Spleen (tissue), 11 donors: ENCODE measurements around the gene RAVER2. TPM values are rescaled to one million over a fixed set of nuclear protein-coding genes. Genes with fewer than 3 reads are reported as not detected.
A peak's percentile ranks its signal among the peaks of the same experiment; 100 is the strongest.

ENCODE experiments used
- DNase-seq: peaks from one replicate; pipeline ENCODE4 v3.0.0-alpha.2; 2020
- H3K27ac ChIP-seq, 8 donors: fragments of 200-600 bp; sonication (generic) in 7 of 8; 1 replicate in 4 of 8; 2 replicates in 4 of 8; pipeline versions ENCODE4 v1.5.0 to v1.8.0; 2016 to 2021; ENCODE audit warnings: inconsistent platforms in 4 of 8, mild to moderate bottlenecking in 4 of 8, moderate library complexity in 1 of 8
- H3K27me3 ChIP-seq, 7 donors: fragments of 200-600 bp; sonication (generic) in 6 of 7; replicated peaks in 1 of 7; 1 replicate in 4 of 7; 2 replicates in 3 of 7; pipeline versions ENCODE4 v1.5.0 to v1.8.0; 2016 to 2021; ENCODE audit warnings: inconsistent platforms in 3 of 7, mild to moderate bottlenecking in 1 of 7
- H3K36me3 ChIP-seq, 6 donors: fragments of 200-600 bp; sonication (generic) in 5 of 6; 1 replicate in 4 of 6; 2 replicates in 2 of 6; pipeline versions ENCODE4 v1.5.0 to v1.8.0; 2016 to 2021; ENCODE audit warnings: inconsistent platforms in 2 of 6
- H3K4me1 ChIP-seq, 6 donors: fragments of 200-600 bp; sonication (generic) in 5 of 6; 1 replicate in 3 of 6; 2 replicates in 3 of 6; pipeline versions ENCODE4 v1.5.0 to v1.8.0; 2016 to 2021; ENCODE audit warnings: inconsistent platforms in 3 of 6
- H3K4me3 ChIP-seq, 8 donors: fragments of 200-600 bp; sonication (generic) in 7 of 8; 1 replicate in 4 of 8; 2 replicates in 4 of 8; pipeline versions ENCODE4 v1.5.0 to v1.8.0; 2016 to 2021; ENCODE audit warnings: inconsistent platforms in 4 of 8, mild to moderate bottlenecking in 4 of 8, moderate library complexity in 2 of 8
- H3K9me3 ChIP-seq, 8 donors: fragments of 200-600 bp; sonication (generic) in 7 of 8; 1 replicate in 4 of 8; 2 replicates in 4 of 8; pipeline versions ENCODE4 v1.5.0 to v1.8.0; 2016 to 2021; ENCODE audit warnings: inconsistent platforms in 4 of 8
- POLR2A ChIP-seq, 3 donors: fragments of 450-650 bp; IDR thresholded peaks; one replicate each; pipeline ENCODE4 v1.5.1; 2017; ENCODE audit warnings: antibody characterized with exemption in 3 of 3, mild to moderate bottlenecking in 1 of 3
- POLR2AphosphoS5 ChIP-seq, 3 donors: sonication (generic); formaldehyde crosslinking; IDR thresholded peaks; one replicate each; pipeline ENCODE4 v1.5.1; 2017; ENCODE audit warnings: antibody characterized with exemption in 3 of 3
- WGBS, 5 donors: extraction: QIAGEN DNeasy Blood & Tissue Kit in 3 of 5; methylation state at CpG; one replicate each; pipeline versions ENCODE4 v1.1.5 to v1.1.7; 2013 to 2018; 5-methylcytosine and 5-hydroxymethylcytosine counted together
- intact Hi-C: fragments of 100-400 bp; cut with DNase I; formaldehyde crosslinking; loops from one replicate; pipeline ENCODE4 v1.15.0; 2023; ENCODE audit warnings: low total_unique reads
- polyA plus RNA-seq, 3 donors: library from polyadenylated mRNA; stranded (reverse); fragments of 200-250 nt; gene quantifications; one replicate each; pipeline ENCODE4 v1.2.1, GENCODE V29; 2013
- total RNA-seq, 7 donors: library from RNA; depleted of rRNA in 3 of 7; stranded (reverse); fragments of >200 nt in 3 of 7; fragmentation: NEBNext Ultra II Directional in 4 of 7; extraction: Animal tissue kit (Norgen Biotek cat#: 25700) in 4 of 7; gene quantifications; one replicate each; pipeline versions ENCODE4 v1.1.0 to v1.2.1, GENCODE V29; 2016 to 2021
- TF ChIP-seq, protein P1 (sequence below), 11 experiments: fragments of 200-600 bp in 7 of 11; fragments of 450-650 bp in 4 of 11; sonication (generic) in 4 of 11; IDR thresholded peaks in 8 of 11; conservative IDR thresholded peaks in 3 of 11; 1 replicate in 7 of 11; 2 replicates in 4 of 11; pipeline versions ENCODE4 v1.4.0 to v1.8.0; 2016 to 2021; ENCODE audit warnings: antibody characterized with exemption in 11 of 11, inconsistent platforms in 4 of 11, mild to moderate bottlenecking in 1 of 11
- donor health status: healthy with polysubstance abuse.
- donor health status: DM: no; HTN: no; CAD: no; lungs with moderate emphysema.
- donor health status: DM: no; HTN: no; CAD: no.
- donor health status: Bipolar disorder and iron deficiency.
- donor health status: healthy.
- donor health status: DM: no; HTN: no; CAD: no.
- donor health status: DM: yes; HTN: yes; CAD: no.

Gene RAVER2
- total and polyA plus RNA-seq, 10 donors = 1.8 to 14.1 (median 7.7) TPM

DNA sequence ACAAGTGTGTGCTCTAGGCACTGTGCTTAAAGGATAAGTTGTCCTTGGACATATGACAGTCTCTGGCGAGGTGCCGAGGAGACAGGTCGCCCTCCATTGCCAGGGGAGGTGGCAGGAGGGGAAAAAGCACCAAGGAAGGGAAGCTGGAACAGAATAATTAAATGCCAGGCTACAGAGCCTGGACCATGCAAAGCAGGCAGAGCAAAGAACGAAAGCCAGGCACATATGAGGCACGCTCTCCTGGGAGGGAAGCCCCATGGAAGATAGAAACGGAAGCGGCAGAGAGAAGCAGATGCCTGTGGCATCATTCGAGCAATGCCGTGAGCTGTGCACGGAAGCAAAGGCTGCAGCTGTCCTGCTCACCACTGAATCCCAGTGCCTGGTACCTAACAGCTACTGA, 130.2 kb downstream of the RAVER2 start:
- H3K9me3 ChIP-seq = no peaks in the 10 kb centered on the region
- 89 to 98% (median 97%) methylated on average over 10 of the region's 10 CpGs for WGBS, 5 donors
- H3K4me1 ChIP-seq = peaks cover 0 to 57% (median 15%) of the 10 kb centered on the region in 6 donors
- H3K27ac ChIP-seq = no peak overlapping the region
- H3K4me3 ChIP-seq = no peak overlapping the region
- peaks cover 9 to 100% (median 74%) of the 10 kb centered on the region in 6 donors for H3K36me3 ChIP-seq
- TF ChIP-seq POLR2A (IDR thresholded peaks at IDR 0.05) (no peak), POLR2AphosphoS5 (IDR thresholded peaks at IDR 0.05) (peak in 1 of 3 donors; percentile 4)
- TF ChIP-seq, protein P1, sequence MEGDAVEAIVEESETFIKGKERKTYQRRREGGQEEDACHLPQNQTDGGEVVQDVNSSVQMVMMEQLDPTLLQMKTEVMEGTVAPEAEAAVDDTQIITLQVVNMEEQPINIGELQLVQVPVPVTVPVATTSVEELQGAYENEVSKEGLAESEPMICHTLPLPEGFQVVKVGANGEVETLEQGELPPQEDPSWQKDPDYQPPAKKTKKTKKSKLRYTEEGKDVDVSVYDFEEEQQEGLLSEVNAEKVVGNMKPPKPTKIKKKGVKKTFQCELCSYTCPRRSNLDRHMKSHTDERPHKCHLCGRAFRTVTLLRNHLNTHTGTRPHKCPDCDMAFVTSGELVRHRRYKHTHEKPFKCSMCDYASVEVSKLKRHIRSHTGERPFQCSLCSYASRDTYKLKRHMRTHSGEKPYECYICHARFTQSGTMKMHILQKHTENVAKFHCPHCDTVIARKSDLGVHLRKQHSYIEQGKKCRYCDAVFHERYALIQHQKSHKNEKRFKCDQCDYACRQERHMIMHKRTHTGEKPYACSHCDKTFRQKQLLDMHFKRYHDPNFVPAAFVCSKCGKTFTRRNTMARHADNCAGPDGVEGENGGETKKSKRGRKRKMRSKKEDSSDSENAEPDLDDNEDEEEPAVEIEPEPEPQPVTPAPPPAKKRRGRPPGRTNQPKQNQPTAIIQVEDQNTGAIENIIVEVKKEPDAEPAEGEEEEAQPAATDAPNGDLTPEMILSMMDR (IDR thresholded peaks at IDR 0.05 in 8 of 11, conservative IDR thresholded peaks at IDR 0.05 in 3 of 11) = no peak
- no peaks in the 10 kb centered on the region for H3K27me3 ChIP-seq
- no peak for DNase-seq
- intact Hi-C loops = no loop called here

DNA sequence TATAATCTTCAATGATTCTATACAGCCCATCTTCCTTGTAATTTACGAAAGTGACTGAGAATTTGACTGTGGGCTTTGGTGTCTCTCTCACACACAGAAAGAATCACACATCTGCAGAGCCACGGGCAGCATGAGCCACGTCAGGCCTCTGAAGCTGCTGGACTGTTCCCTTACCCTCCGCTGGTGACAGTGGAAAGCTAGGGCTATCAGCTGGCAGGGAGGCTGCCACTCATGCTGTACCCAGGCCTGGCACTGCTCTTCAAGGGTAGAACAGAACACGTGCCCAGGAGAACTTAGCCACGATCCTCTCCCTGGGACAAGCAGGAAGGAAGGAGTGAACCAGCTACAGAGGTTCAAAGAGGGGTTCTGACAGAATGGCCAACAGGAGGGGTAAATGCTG, 130.7 kb downstream of the RAVER2 start:
- intact Hi-C loops = no loop called here
- peaks cover 9 to 100% (median 73%) of the 10 kb centered on the region in 6 donors for H3K36me3 ChIP-seq
- no peaks in the 10 kb centered on the region for H3K9me3 ChIP-seq
- peak overlapping the region in 1 of 8 donors; percentile 34 for H3K27ac ChIP-seq
- peaks cover 0 to 62% (median 15%) of the 10 kb centered on the region in 6 donors for H3K4me1 ChIP-seq
- 78 to 89% (median 88%) methylated on average over 6 of the region's 6 CpGs for WGBS, 5 donors
- DNase-seq = no peak
- no peak overlapping the region for H3K4me3 ChIP-seq
- no peaks in the 10 kb centered on the region for H3K27me3 ChIP-seq
- TF ChIP-seq, protein P1 (IDR thresholded peaks at IDR 0.05 in 8 of 11, conservative IDR thresholded peaks at IDR 0.05 in 3 of 11) = no peak
- TF ChIP-seq POLR2AphosphoS5 (IDR thresholded peaks at IDR 0.05) = peak in 1 of 3 donors; percentile 17

DNA sequence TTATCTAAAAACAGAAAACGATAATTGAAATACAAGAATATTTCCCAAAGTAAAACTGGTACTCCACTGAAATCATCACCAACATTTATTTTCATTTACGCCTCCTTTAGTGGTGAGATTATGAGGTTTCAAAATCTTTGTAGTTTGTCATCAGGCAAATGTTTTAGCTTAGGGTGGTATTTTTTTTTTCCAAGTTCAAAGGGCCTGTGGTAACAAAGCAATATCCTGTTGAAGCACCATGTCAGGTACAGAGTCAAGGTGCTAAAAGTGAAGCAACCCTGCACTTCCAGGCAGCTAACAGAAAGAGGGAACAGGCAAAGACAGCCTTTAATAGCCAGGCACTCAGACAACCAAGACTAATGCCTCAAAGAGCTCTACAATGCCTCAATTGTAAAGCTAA, 132.3 kb downstream of the RAVER2 start:
- 58 to 87% (median 83%) methylated on average over 2 of the region's 2 CpGs for WGBS, 5 donors
- H3K36me3 ChIP-seq = peaks cover 9 to 100% (median 66%) of the 10 kb centered on the region in 6 donors

DNA sequence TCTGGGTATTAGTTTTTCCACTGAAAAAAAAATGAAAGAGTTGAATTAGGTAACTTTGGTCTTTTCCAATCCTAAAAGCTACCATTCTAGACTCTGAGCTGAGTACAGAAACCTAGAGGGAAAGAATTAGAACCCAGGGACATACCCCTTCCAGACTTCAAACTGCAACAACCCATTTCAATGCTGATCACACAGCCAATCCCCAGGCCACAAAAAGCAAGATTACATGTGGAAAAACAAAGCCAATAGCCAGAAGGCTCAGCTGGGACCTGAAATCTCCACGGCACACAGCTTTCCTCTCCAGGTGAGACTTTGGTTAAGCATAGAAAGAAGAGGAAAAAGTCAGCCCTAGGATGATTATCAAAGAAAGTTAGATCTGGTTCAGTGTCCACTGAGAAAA, 132.7 kb downstream of the RAVER2 start:
- 94 to 100% (median 96%) methylated on average over 1 of the region's 1 CpG for WGBS, 5 donors
- Histone ChIP-seq H3K9me3 (no peaks in the 10 kb centered on the region), H3K4me1 (peaks cover 7 to 79% (median 19%) of the 10 kb centered on the region in 6 donors), H3K27me3 (no peaks in the 10 kb centered on the region), H3K36me3 (peaks cover 9 to 100% (median 62%) of the 10 kb centered on the region in 6 donors), H3K27ac (peak overlapping the region in 3 of 8 donors; percentile 26 to 34 (median 29)), H3K4me3 (no peak overlapping the region)
- intact Hi-C loops = no loop called here
- no peak for DNase-seq
- TF ChIP-seq, protein P1 (IDR thresholded peaks at IDR 0.05 in 8 of 11, conservative IDR thresholded peaks at IDR 0.05 in 3 of 11) = no peak
- TF ChIP-seq POLR2AphosphoS5 (IDR thresholded peaks at IDR 0.05) = no peak
- no peak for TF ChIP-seq POLR2A (IDR thresholded peaks at IDR 0.05)

More for the DNA sequence above, 132.3 kb downstream of the RAVER2 start:
- H3K9me3 ChIP-seq = no peaks in the 10 kb centered on the region
- intact Hi-C loops = no loop called here
- peak overlapping the region in 3 of 8 donors; percentile 26 to 34 (median 29) for H3K27ac ChIP-seq
- peaks cover 5 to 74% (median 16%) of the 10 kb centered on the region in 6 donors for H3K4me1 ChIP-seq
- DNase-seq = no peak
- H3K27me3 ChIP-seq = no peaks in the 10 kb centered on the region
- TF ChIP-seq, protein P1 (IDR thresholded peaks at IDR 0.05 in 8 of 11, conservative IDR thresholded peaks at IDR 0.05 in 3 of 11) = no peak
- TF ChIP-seq POLR2A (IDR thresholded peaks at IDR 0.05) = no peak
- TF ChIP-seq POLR2AphosphoS5 (IDR thresholded peaks at IDR 0.05) = peak in 1 of 3 donors; percentile 38
- no peak overlapping the region for H3K4me3 ChIP-seq
